SK-N-SH treated with all-trans-retinoic acid at 6 μM for 48 hours (cell line): ENCODE measurements around the gene ASTN1.
"Not testable (repeated sequence)": the region's sequence is repeated elsewhere in the genome, so short reads cannot be mapped to it uniquely, and the experiment has no call there.

ENCODE experiments used
- ATAC-seq: fragments of 200-7000 bp; cut with Tn5 transposase; 3 replicates; pipeline ENCODE4 v1.9.1; 2020; ENCODE audit warnings: mild to moderate bottlenecking, moderate library complexity
- BACH2 ChIP-seq: fragments of 250-450 bp; sonication (Bioruptor Pico); IDR thresholded peaks from 2 replicates; pipeline ENCODE4 v1.9.0; 2021; ENCODE audit warnings: mild to moderate bottlenecking, borderline replicate concordance
- CSDC2 ChIP-seq: fragments of 250-450 bp; sonication (Bioruptor Pico); IDR thresholded peaks from 2 replicates; pipeline ENCODE4 v1.5.0; 2020; ENCODE audit warnings: mild to moderate bottlenecking, moderate library complexity
- ESRRG ChIP-seq: fragments of 250-450 bp; sonication (Bioruptor Pico); IDR thresholded peaks from 2 replicates; pipeline ENCODE4 v1.6.1; 2021; ENCODE audit warnings: mild to moderate bottlenecking
- GLIS3 ChIP-seq: fragments of 250-450 bp; sonication (Bioruptor Pico); IDR thresholded peaks from 2 replicates; pipeline ENCODE4 v1.5.0; 2020; ENCODE audit warnings: mild to moderate bottlenecking, moderate library complexity
- ISL1 ChIP-seq: fragments of 250-450 bp; sonication (Bioruptor Pico); IDR thresholded peaks from 2 replicates; pipeline ENCODE4 v2.1.2; 2022; ENCODE audit warnings: mild to moderate bottlenecking, moderate library complexity
- OSR1 ChIP-seq: fragments of 250-450 bp; sonication (Bioruptor Pico); IDR thresholded peaks from 2 replicates; pipeline ENCODE4 v1.8.0; 2022; ENCODE audit warnings: moderate library complexity, mild to moderate bottlenecking, inconsistent platforms
- PPARA ChIP-seq: fragments of 250-450 bp; sonication (Bioruptor Pico); IDR thresholded peaks from 2 replicates; pipeline ENCODE4 v1.5.0; 2020; ENCODE audit warnings: mild to moderate bottlenecking, borderline replicate concordance
- RARB ChIP-seq: fragments of 250-450 bp; sonication (Bioruptor Pico); IDR thresholded peaks from 2 replicates; pipeline ENCODE4 v1.8.0; 2021; ENCODE audit warnings: mild to moderate bottlenecking, moderate library complexity
- SNAI2 ChIP-seq: fragments of 250-450 bp; sonication (Bioruptor Pico); IDR thresholded peaks from 2 replicates; pipeline ENCODE4 v1.5.0; 2020; ENCODE audit warnings: mild to moderate bottlenecking, moderate library complexity
- TCF4 ChIP-seq: fragments of 250-450 bp; sonication (Bioruptor Pico); IDR thresholded peaks from 2 replicates; pipeline ENCODE4 v1.8.0; 2021; ENCODE audit warnings: mild to moderate bottlenecking, moderate library complexity, borderline replicate concordance
- TOX ChIP-seq: fragments of 250-450 bp; sonication (Bioruptor Pico); IDR thresholded peaks from 2 replicates; pipeline ENCODE4 v1.8.0; 2021; ENCODE audit warnings: mild to moderate bottlenecking, moderate library complexity, borderline replicate concordance
- ZC3H10 ChIP-seq: fragments of 250-450 bp; sonication (Bioruptor Pico); IDR thresholded peaks from 2 replicates; pipeline ENCODE4 v1.5.1; 2021; ENCODE audit warnings: mild to moderate bottlenecking, moderate library complexity
- ZFP3 ChIP-seq: fragments of 250-450 bp; sonication (Bioruptor Pico); IDR thresholded peaks from 2 replicates; pipeline ENCODE4 v1.5.0; 2020; ENCODE audit warnings: mild to moderate bottlenecking, moderate library complexity
- ZFP30 ChIP-seq: fragments of 450-650 bp; formaldehyde crosslinking; IDR thresholded peaks from 2 replicates; pipeline ENCODE4 v1.5.0; 2022; ENCODE audit warnings: mild to moderate bottlenecking, moderate library complexity
- ZNF565 ChIP-seq: fragments of 450-650 bp; formaldehyde crosslinking; conservative IDR thresholded peaks from 2 replicates; pipeline ENCODE4 v1.5.0; 2020; ENCODE audit warnings: low read depth, mild to moderate bottlenecking, moderate library complexity
- ZNF8 ChIP-seq: fragments of 450-650 bp; formaldehyde crosslinking; IDR thresholded peaks from 2 replicates; pipeline ENCODE4 v1.5.0; 2020; ENCODE audit warnings: mild to moderate bottlenecking, moderate library complexity
- TF ChIP-seq, protein P1 (sequence below): fragments of 250-450 bp; sonication (Bioruptor Pico); IDR thresholded peaks from 2 replicates; pipeline ENCODE4 v1.8.0; 2020; ENCODE audit warnings: mild to moderate bottlenecking, moderate library complexity, borderline replicate concordance
- TF ChIP-seq, protein P2 (sequence below): fragments of 250-450 bp; sonication (Bioruptor Pico); IDR thresholded peaks from 2 replicates; pipeline ENCODE4 v1.8.0; 2021; ENCODE audit warnings: low read depth, mild to moderate bottlenecking, moderate library complexity, borderline replicate concordance
- TF ChIP-seq, protein P3 (sequence below): fragments of 250-450 bp; sonication (Bioruptor Pico); IDR thresholded peaks from 2 replicates; pipeline ENCODE4 v1.5.1; 2021; ENCODE audit warnings: mild to moderate bottlenecking, moderate library complexity
- TF ChIP-seq, protein P4 (sequence below): fragments of 250-450 bp; sonication (Bioruptor Pico); IDR thresholded peaks from 2 replicates; pipeline ENCODE4 v1.5.0; 2020; ENCODE audit warnings: mild to moderate bottlenecking, moderate library complexity

Gene ASTN1

DNA sequence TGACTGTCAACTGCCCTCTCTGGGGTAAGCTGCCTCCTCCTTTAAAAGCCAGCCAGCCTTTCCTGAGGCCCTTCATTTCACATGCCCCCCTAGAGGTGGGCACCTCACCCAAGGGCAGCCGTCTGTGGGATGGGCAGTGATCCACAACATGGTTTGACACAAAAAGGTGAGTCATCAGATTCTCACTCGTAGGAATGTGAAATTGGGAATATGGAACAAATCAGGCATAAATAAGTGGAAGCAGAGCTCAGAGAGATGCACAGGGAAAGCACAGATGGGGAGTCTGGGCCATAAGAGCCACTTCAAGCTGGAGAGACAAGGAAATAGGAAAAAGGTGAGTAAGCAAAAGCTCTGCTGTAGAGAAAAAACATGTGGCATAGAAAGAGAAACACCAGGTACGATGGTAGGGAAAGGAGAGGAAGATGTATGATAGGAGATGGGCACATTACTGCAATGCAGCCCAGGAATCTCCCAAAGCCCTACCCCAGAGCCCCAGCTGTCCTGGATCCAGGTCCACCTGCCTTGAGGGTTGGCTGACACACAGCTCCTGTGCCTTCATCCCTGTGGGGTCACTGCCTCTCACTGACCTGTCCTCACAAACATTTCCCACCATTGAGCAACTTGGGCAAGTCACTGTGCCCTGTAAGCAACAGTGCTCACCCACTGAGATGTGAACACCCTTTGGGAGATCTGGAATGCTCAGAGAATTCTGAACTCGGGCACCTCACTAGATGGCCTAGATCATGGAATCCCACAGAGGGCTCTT lies 86.6 kb downstream of the ASTN1 start:
- TF ChIP-seq ZFP30 (CRISPR knock-in tag): no peak
- TF ChIP-seq, protein P1, sequence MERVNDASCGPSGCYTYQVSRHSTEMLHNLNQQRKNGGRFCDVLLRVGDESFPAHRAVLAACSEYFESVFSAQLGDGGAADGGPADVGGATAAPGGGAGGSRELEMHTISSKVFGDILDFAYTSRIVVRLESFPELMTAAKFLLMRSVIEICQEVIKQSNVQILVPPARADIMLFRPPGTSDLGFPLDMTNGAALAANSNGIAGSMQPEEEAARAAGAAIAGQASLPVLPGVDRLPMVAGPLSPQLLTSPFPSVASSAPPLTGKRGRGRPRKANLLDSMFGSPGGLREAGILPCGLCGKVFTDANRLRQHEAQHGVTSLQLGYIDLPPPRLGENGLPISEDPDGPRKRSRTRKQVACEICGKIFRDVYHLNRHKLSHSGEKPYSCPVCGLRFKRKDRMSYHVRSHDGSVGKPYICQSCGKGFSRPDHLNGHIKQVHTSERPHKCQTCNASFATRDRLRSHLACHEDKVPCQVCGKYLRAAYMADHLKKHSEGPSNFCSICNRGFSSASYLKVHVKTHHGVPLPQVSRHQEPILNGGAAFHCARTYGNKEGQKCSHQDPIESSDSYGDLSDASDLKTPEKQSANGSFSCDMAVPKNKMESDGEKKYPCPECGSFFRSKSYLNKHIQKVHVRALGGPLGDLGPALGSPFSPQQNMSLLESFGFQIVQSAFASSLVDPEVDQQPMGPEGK (CRISPR knock-in tag): no peak
- no peak for TF ChIP-seq CSDC2
- no peak for TF ChIP-seq TCF4 (CRISPR knock-in tag)
- no peak for TF ChIP-seq ISL1 (CRISPR knock-in tag)
- ATAC-seq: no peak

DNA sequence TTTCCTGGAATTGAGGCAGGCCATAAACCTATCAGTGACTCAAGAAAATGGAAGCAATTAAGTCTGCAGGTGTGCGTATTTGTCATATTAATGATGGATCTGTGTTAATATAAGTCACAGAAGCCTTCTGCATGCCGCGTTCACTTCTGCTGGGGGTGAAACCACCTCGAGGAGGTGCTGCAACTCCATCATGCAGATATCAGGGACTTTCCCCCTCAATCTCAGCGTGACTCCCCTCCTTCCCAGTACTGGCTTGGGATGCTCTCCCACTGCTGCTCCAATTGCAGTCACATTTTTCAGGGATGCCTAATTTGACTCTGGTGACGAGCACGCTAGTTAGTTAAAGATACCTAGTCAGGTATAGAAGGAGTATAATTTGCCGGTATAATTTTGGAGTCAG lies 87.5 kb downstream of the ASTN1 start:
- TF ChIP-seq RARB (no peak), ZNF565 (CRISPR knock-in tag) (no peak), ISL1 (CRISPR knock-in tag) (no peak), GLIS3 (no peak), ESRRG (CRISPR knock-in tag) (no peak), ZC3H10 (CRISPR knock-in tag) (no peak), ZFP30 (CRISPR knock-in tag) (no peak), OSR1 (CRISPR knock-in tag) (no peak), PPARA (CRISPR knock-in tag) (no peak), ZFP3 (no peak), SNAI2 (CRISPR knock-in tag) (no peak), ZNF8 (CRISPR knock-in tag) (no peak), CSDC2 (no peak), BACH2 (no peak)
- TF ChIP-seq, protein P2, sequence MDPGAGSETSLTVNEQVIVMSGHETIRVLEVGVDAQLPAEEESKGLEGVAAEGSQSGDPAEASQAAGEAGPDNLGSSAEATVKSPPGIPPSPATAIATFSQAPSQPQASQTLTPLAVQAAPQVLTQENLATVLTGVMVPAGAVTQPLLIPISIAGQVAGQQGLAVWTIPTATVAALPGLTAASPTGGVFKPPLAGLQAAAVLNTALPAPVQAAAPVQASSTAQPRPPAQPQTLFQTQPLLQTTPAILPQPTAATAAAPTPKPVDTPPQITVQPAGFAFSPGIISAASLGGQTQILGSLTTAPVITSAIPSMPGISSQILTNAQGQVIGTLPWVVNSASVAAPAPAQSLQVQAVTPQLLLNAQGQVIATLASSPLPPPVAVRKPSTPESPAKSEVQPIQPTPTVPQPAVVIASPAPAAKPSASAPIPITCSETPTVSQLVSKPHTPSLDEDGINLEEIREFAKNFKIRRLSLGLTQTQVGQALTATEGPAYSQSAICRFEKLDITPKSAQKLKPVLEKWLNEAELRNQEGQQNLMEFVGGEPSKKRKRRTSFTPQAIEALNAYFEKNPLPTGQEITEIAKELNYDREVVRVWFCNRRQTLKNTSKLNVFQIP (CRISPR knock-in tag): no peak
- TF ChIP-seq, all 23 proteins: peak for 0
- ATAC-seq: no peak

DNA sequence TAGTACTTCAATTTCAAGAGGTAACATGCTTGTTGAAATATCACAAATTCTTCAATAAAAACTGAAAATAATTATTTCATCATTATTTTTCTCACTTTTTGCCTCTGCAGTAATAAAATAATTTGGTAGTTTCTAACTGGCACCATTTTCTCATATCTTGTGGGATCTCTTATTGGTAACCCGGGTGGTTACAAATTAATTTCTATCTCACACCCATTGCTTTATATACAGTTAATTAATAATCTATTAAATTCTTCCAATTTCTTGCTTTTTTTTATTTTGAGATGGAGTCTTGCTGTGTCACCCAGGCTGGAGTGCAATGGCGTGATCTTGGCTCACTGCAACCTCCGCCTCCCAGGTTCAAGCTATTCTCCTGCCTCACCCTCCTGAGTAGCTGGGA lies 89.7 kb downstream of the ASTN1 start:
- not testable (repeated sequence) for ATAC-seq

DNA sequence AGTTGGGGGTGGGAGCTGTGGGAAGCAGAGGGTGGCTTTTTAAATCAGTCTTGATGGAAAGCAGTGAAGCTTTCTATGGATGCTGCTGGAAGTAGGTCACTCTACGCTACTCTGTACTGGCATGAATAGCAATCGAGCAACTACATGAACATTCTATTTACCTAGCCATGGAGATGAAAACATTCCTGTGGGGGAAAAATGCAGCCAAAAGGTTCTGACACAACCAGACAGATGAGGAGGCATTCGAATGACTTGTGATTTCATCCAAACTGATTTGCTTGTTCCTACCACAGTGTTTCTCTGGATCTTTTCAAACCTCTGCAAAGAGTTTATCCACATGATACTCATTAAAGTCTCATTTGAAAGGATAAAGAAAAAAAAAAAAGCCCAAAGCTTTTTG lies 95.0 kb downstream of the ASTN1 start:
- no peak for ATAC-seq
- TF ChIP-seq ZNF565 (CRISPR knock-in tag) (no peak), ZNF8 (CRISPR knock-in tag) (no peak), SNAI2 (CRISPR knock-in tag) (no peak), BACH2 (no peak), ZC3H10 (CRISPR knock-in tag) (no peak)
- TF ChIP-seq, protein P3, sequence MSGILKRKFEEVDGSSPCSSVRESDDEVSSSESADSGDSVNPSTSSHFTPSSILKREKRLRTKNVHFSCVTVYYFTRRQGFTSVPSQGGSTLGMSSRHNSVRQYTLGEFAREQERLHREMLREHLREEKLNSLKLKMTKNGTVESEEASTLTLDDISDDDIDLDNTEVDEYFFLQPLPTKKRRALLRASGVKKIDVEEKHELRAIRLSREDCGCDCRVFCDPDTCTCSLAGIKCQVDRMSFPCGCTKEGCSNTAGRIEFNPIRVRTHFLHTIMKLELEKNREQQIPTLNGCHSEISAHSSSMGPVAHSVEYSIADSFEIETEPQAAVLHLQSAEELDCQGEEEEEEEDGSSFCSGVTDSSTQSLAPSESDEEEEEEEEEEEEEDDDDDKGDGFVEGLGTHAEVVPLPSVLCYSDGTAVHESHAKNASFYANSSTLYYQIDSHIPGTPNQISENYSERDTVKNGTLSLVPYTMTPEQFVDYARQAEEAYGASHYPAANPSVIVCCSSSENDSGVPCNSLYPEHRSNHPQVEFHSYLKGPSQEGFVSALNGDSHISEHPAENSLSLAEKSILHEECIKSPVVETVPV (CRISPR knock-in tag): no peak

DNA sequence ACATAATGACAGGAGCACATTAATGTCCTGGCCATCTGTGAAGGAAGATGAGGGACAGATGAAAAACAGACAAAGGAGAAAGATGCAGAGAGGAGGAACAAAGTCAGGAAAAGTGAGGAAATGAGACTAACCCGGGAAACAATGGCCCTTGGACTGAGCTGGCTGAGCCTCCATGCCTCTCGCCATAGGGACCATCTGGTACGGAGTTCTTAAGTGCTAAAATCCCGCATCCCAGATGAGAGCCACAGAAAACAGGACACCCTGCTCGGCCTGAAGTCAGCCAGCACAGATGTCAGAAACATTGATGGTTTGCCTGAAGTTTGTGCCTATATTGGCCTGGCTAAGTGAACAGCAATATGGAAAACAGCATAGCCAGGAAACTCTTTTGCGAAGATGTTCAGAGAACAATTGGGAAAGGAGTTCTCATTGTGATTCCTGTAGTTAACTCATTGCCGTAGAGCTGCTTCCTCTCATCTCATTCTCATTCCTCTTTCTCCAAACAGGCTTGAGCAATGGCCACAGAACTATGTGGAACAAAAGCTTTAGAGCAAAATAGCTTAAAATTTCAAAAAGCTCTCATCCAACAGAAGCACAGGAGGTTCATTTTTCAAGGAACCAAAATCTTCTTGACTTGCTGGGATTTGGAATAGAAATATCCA lies 96.6 kb downstream of the ASTN1 start:
- TF ChIP-seq ZFP3 (no peak), ISL1 (CRISPR knock-in tag) (no peak), SNAI2 (CRISPR knock-in tag) (no peak), ZC3H10 (CRISPR knock-in tag) (no peak), TOX (CRISPR knock-in tag) (no peak)
- TF ChIP-seq, protein P4, sequence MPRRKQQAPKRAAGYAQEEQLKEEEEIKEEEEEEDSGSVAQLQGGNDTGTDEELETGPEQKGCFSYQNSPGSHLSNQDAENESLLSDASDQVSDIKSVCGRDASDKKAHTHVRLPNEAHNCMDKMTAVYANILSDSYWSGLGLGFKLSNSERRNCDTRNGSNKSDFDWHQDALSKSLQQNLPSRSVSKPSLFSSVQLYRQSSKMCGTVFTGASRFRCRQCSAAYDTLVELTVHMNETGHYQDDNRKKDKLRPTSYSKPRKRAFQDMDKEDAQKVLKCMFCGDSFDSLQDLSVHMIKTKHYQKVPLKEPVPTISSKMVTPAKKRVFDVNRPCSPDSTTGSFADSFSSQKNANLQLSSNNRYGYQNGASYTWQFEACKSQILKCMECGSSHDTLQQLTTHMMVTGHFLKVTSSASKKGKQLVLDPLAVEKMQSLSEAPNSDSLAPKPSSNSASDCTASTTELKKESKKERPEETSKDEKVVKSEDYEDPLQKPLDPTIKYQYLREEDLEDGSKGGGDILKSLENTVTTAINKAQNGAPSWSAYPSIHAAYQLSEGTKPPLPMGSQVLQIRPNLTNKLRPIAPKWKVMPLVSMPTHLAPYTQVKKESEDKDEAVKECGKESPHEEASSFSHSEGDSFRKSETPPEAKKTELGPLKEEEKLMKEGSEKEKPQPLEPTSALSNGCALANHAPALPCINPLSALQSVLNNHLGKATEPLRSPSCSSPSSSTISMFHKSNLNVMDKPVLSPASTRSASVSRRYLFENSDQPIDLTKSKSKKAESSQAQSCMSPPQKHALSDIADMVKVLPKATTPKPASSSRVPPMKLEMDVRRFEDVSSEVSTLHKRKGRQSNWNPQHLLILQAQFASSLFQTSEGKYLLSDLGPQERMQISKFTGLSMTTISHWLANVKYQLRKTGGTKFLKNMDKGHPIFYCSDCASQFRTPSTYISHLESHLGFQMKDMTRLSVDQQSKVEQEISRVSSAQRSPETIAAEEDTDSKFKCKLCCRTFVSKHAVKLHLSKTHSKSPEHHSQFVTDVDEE (CRISPR knock-in tag): no peak
- TF ChIP-seq, protein P3 (CRISPR knock-in tag): no peak
- TF ChIP-seq, protein P1 (CRISPR knock-in tag): no peak
- ATAC-seq: no peak
